Aorta (tissue), 4 donors: Measurements from ENCODE around the gene SREK1. TPM values are rescaled to one million over a fixed set of nuclear protein-coding genes. Genes with fewer than 3 reads are reported as not detected.

Experiments used
- polyA plus RNA-seq, 2 donors: library from polyadenylated mRNA; stranded (reverse); fragments of 200-250 nt; gene quantifications; one replicate each; pipeline ENCODE4 v1.2.3, GENCODE V29; 2013
- total RNA-seq, 2 donors: library from RNA; stranded (reverse); fragmentation: NEBNext Ultra II Directional; extraction: Animal tissue kit (Norgen Biotek cat#: 25700); gene quantifications; one replicate each; pipeline ENCODE4 v1.2.1, GENCODE V29; 2021
- donor health status: healthy with polysubstance abuse.
- donor health status: Bipolar disorder and iron deficiency.
- donor health status: DM: no; HTN: no; CAD: no.
- donor health status: DM: yes; HTN: yes; CAD: no.

The SREK1 gene
- total and polyA plus RNA-seq, 4 donors, result 19.2 to 94.3 (median 60.5) TPM

Other genes with a start within 250 kb of the SREK1 start
- gene ERBIN, start 217.7 kb upstream of the SREK1 start, total RNA-seq, result 10 to 100 TPM; 64.0 to 78.6 TPM
- gene ERBIN, start 217.7 kb upstream of the SREK1 start, polyA plus RNA-seq, result 10 to 100 TPM; 15.2 to 17.2 TPM